ENCODE data around the gene PHF21A.

Gene PHF21A

GRCh38 chr11:46121301-46121723 lies at the start of gene PHF21A:
Gene PHF21A, minus strand, starts transcription at chr11:46121454. Its CDS starts 37,235 bp downstream, at chr11:46084219.
- peak within 1 kb of the TSS; percentile 91 to 97 for H3K4me3 ChIP-seq (ENCODE audit: low read depth in 1 of 2, low read length in 2 of 2)
- H3K79me2 ChIP-seq (ENCODE audit: insufficient read depth, low read length): peaks cover 47% of the 10 kb centered on the region
- no peaks in the 10 kb centered on the region for H3K27me3 ChIP-seq (ENCODE audit: insufficient read depth, low read length, poor library complexity)
- H4K20me1 ChIP-seq (ENCODE audit: insufficient read depth, low read length): peaks cover 3% of the 10 kb centered on the region; the same call in 1 of the 2 replicates
- DNase-seq (peak; percentile 95), ATAC-seq (ENCODE audit: insufficient read depth, low read depth) (peak; percentile 55)
- peaks cover 45% of the 10 kb centered on the region for H3K4me1 ChIP-seq (ENCODE audit: insufficient read depth, low read length)
- peak within 1 kb of the TSS; percentile 97 for H3K4me2 ChIP-seq (ENCODE audit: insufficient read depth, low read length)
- no peak for TF ChIP-seq EZH2 (IDR thresholded peaks at IDR 0.05; ENCODE audit: borderline replicate concordance, low read depth, low read length, severe bottlenecking)
- TF ChIP-seq CTCF (IDR thresholded peaks at IDR 0.05; ENCODE audit: borderline replicate concordance, extremely low read depth, low read length, poor library complexity, severe bottlenecking): no peak
- peak within 1 kb of the TSS; percentile 98 for H3K27ac ChIP-seq (ENCODE audit: low read length)
- peak within 1 kb of the TSS; percentile 91 for H2AFZ ChIP-seq (ENCODE audit: low read depth, low read length)
- peak within 1 kb of the TSS; percentile 88 for H3K9ac ChIP-seq (ENCODE audit: low read depth, low read length)
- no peaks in the 10 kb centered on the region for H3K36me3 ChIP-seq (ENCODE audit: insufficient read depth, low read length)
- no peaks in the 10 kb centered on the region for H3K9me3 ChIP-seq (ENCODE audit: insufficient read depth, low read length, severe bottlenecking)

GRCh38 chr11:46170797-46171196 lies 49.5 kb upstream of the PHF21A start:
- H3K27ac ChIP-seq (ENCODE audit: low read length): no peak overlapping the region
- H3K4me3 ChIP-seq (ENCODE audit: low read depth in 1 of 2, low read length in 2 of 2): no peak overlapping the region
- H3K9ac ChIP-seq (ENCODE audit: low read depth, low read length): no peak overlapping the region
- TF ChIP-seq EZH2 (IDR thresholded peaks at IDR 0.05; ENCODE audit: borderline replicate concordance, low read depth, low read length, severe bottlenecking): no peak
- no peak for TF ChIP-seq CTCF (IDR thresholded peaks at IDR 0.05; ENCODE audit: borderline replicate concordance, extremely low read depth, low read length, poor library complexity, severe bottlenecking)
- peaks cover 7% of the 10 kb centered on the region for H3K27me3 ChIP-seq (ENCODE audit: insufficient read depth, low read length, poor library complexity)
- H3K4me1 ChIP-seq (ENCODE audit: insufficient read depth, low read length): no peaks in the 10 kb centered on the region
- ATAC-seq (ENCODE audit: insufficient read depth, low read depth): no peak
- H3K36me3 ChIP-seq (ENCODE audit: insufficient read depth, low read length): no peaks in the 10 kb centered on the region
- no peaks in the 10 kb centered on the region for H3K9me3 ChIP-seq (ENCODE audit: insufficient read depth, low read length, severe bottlenecking)
- no peak overlapping the region for H3K4me2 ChIP-seq (ENCODE audit: insufficient read depth, low read length)
- no peak for DNase-seq
- H4K20me1 ChIP-seq (ENCODE audit: insufficient read depth, low read length): no peaks in the 10 kb centered on the region
- no peak overlapping the region for H2AFZ ChIP-seq (ENCODE audit: low read depth, low read length)
- H3K79me2 ChIP-seq (ENCODE audit: insufficient read depth, low read length): no peaks in the 10 kb centered on the region

- Histone ChIP-seq H3K9me3 (ENCODE audit: insufficient read depth, low read length, severe bottlenecking) (no peaks in the 10 kb centered on the region), H4K20me1 (ENCODE audit: insufficient read depth, low read length) (no peaks in the 10 kb centered on the region), H3K9ac (ENCODE audit: low read depth, low read length) (no peak overlapping the region), H3K36me3 (ENCODE audit: insufficient read depth, low read length) (no peaks in the 10 kb centered on the region), H3K27ac (ENCODE audit: low read length) (no peak overlapping the region), H3K4me3 (ENCODE audit: low read depth in 1 of 2, low read length in 2 of 2) (no peak overlapping the region), H3K79me2 (ENCODE audit: insufficient read depth, low read length) (no peaks in the 10 kb centered on the region), H3K4me1 (ENCODE audit: insufficient read depth, low read length) (no peaks in the 10 kb centered on the region), H2AFZ (ENCODE audit: low read depth, low read length) (no peak overlapping the region), H3K27me3 (ENCODE audit: insufficient read depth, low read length, poor library complexity) (peaks cover 4% of the 10 kb centered on the region), H3K4me2 (ENCODE audit: insufficient read depth, low read length) (no peak overlapping the region)
- DNase-seq (no peak), ATAC-seq (ENCODE audit: insufficient read depth, low read depth) (no peak)
- TF ChIP-seq CTCF (IDR thresholded peaks at IDR 0.05; ENCODE audit: borderline replicate concordance, extremely low read depth, low read length, poor library complexity, severe bottlenecking): no peak
- no peak for TF ChIP-seq EZH2 (IDR thresholded peaks at IDR 0.05; ENCODE audit: borderline replicate concordance, low read depth, low read length, severe bottlenecking)
Measured at GRCh38 chr11:46162700-46163099, 41.4 kb upstream of the PHF21A start.

- ATAC-seq (ENCODE audit: insufficient read depth, low read depth): no peak
- TF ChIP-seq CTCF (IDR thresholded peaks at IDR 0.05; ENCODE audit: borderline replicate concordance, extremely low read depth, low read length, poor library complexity, severe bottlenecking) (no peak), EZH2 (IDR thresholded peaks at IDR 0.05; ENCODE audit: borderline replicate concordance, low read depth, low read length, severe bottlenecking) (no peak)
- Histone ChIP-seq H3K36me3 (ENCODE audit: insufficient read depth, low read length) (no peaks in the 10 kb centered on the region), H2AFZ (ENCODE audit: low read depth, low read length) (no peak overlapping the region), H3K4me3 (ENCODE audit: low read depth in 1 of 2, low read length in 2 of 2) (no peak overlapping the region), H3K4me1 (ENCODE audit: insufficient read depth, low read length) (no peaks in the 10 kb centered on the region), H3K4me2 (ENCODE audit: insufficient read depth, low read length) (no peak overlapping the region), H4K20me1 (ENCODE audit: insufficient read depth, low read length) (no peaks in the 10 kb centered on the region), H3K79me2 (ENCODE audit: insufficient read depth, low read length) (no peaks in the 10 kb centered on the region), H3K27me3 (ENCODE audit: insufficient read depth, low read length, poor library complexity) (peaks cover 4% of the 10 kb centered on the region), H3K9ac (ENCODE audit: low read depth, low read length) (no peak overlapping the region), H3K27ac (ENCODE audit: low read length) (no peak overlapping the region), H3K9me3 (ENCODE audit: insufficient read depth, low read length, severe bottlenecking) (no peaks in the 10 kb centered on the region)
- no peak for DNase-seq
Measured at GRCh38 chr11:46161201-46161600, 39.9 kb upstream of the PHF21A start.

Measured in DND-41 (cell line).